A172 (cell line): Measurements from ENCODE around the gene ZSCAN5A. TPM values are rescaled to one million over a fixed set of nuclear protein-coding genes. Genes with fewer than 3 reads are reported as not detected.
A peak's percentile ranks its signal among the peaks of the same experiment; 100 is the strongest.
"Not testable (repeated sequence)": the region's sequence is repeated elsewhere in the genome, so short reads cannot be mapped to it uniquely, and the experiment has no call there.

Experiments used
- DNase-seq: peaks from one replicate; pipeline ENCODE4 v3.0.0-alpha.2; 2015; ENCODE audit warnings: low spot score
- total RNA-seq: library from RNA; depleted of rRNA; stranded (reverse); fragments of >200 nt; shearing (Covaris generic); gene quantifications from 2 replicates; pipeline ENCODE4 v1.2.3, GENCODE V29; 2014

ZSCAN5A gene
- total RNA-seq, 1 experiment from 2014 or later: 6.6 TPM

DNA sequence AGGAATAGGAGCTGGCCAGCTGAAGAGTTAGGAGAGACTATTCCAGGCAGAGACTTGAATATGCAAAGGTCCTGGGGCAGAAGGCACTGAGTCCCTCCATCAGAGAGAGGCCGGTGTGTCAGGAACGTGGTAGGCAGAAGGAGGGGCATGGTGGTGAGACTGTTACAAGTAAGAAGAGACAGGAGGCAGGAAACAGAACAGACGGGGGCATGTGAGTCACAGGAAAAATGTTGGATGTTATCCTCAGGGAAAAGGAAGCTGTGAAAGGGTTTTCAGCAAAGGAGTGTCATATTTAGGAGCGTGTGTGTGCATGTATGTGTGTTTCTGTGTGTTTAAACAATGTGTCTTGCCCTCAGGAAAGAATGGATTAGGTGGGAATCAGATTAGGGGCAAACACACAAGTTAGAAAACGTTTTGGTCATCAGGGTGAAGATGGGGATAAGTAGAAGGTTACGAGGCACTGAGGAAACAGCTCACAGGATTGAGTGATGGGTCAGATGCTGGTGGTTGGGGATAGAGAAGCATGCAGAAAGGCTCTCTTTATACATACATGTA, 41.0 kb downstream of the ZSCAN5A start:
- peak; percentile 66 for DNase-seq

DNA sequence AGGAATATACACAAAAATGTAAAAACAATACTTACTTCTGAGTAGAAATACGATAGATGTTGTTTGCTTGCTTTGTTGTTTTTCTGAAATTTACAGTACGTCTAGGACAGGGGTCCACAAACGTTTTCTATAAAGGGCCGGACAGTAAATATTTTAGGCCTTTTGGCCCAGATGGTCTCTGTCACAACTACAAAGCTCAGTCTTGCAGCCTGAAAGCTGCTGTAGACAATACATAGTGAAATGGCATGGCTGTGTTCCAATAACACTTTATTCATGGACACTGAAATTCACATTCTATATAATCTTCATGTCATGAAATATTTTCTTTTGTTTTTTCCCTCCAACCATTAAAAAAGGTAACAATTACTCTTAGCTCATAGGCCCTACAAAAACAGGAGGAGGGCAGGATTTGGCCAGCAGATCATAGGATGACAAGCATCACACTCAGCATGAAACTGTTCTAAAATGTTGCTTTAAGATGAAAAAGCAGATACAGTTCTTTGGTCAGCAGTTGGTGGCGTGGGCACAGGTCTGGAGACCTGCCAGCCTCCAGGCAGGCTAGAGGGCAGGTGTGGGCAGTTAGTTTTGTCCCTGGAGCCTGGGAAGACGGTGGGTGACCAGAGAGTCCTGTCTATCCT, 42.4 kb downstream of the ZSCAN5A start, which contains the start of gene EDDM13:
Gene EDDM13 (plus strand): TSS at position 588 of the 638 bp plus-strand sequence. CDS start 87 bp downstream, outside the sequence.
- no peak for DNase-seq

DNA sequence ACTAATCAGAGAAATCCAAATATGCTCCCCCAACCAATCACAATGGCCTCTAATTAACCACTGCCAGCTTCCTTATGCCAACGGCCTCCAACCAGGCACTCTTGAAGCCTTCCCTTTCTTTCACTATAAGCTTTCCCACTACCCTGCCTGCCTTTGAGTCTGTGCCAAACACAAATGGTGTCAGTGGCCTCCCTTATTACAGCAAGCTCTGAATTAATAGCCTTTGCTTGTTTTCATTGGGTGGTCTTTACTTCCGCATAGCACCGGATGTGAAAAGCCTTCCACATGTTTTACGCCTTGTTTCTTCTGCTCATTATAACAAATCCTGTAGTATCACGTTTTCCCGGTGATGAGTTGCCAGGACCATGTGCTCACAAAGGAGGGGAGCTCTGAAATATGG, 43.5 kb downstream of the ZSCAN5A start:
- DNase-seq: no peak

DNA sequence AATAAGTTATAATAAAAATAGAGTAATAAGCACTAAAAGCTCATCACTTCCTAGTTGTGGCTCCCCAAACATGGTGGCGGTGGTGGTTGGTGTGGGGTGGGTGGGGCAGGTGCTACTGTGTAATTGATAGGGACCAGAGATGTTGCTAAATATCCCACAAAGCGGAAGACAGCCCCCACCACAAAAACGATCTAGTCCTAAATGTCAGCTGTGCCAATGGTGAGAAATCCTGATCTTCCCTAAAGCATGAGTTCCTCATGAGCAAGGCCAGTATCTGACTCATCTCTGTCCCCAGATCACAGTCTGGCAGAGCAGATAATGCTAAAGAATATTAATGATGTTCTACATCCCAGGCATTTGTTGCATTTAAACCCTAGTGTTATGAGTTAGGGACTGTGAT, 44.0 kb downstream of the ZSCAN5A start:
- DNase-seq: no peak

DNA sequence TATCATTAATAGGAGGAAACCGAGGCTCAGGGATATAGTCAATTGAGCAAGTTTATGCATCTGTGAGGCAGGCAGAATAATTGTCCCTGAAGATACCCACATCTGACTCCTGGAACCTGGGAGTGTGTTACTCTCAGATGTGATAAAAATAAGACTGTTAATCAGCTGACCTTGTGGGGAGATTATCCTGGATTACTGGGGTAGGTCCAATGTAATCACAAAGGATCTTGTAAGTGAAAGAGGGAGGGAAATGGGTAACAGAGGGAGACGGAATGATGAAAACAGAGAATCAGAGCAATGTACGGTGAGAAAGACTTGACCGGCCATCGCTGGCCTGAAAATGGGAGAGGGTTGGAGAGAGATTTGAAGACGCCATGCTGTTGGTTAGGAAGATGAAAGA, 45.3 kb downstream of the ZSCAN5A start:
- DNase-seq: no peak

DNA sequence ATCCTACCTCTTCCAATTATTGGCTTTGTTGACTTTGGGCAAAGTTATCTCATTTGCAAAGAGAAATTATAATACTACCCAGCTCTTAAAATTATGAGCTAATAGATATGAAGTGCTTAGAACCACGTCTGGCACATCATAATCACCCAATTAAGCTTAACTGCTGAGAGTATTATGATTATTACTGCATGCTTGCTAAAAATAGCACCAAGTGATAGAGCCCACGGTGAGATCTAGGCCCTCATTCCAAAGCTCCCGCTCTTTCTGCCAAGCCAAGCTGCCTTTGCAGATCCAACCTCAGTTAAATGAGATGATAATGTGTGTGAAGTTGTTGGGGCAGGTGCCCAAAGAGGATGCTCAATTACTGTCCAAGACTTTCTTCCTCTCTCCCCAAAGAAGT, 48.6 kb downstream of the ZSCAN5A start:
- no peak for DNase-seq

DNA sequence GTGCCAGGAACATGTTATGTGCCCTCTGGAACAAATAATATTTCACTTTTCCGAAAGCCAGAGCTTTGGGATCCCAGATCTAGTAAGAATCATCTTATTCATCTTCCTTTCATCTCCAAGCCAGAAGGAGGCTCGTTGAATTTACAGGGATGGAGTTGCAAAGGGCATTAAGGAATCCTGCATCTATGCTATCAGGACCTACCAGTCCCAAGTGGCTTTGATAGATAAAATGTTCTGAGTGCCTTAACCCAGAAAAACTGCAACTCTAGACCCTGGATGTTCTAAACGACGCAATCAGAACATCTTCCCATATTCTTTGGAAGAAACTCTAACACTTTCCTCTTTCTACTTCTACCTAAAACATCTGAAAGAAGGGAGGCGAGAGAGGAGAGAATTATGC, 51.3 kb downstream of the ZSCAN5A start:
- DNase-seq: no peak

DNA sequence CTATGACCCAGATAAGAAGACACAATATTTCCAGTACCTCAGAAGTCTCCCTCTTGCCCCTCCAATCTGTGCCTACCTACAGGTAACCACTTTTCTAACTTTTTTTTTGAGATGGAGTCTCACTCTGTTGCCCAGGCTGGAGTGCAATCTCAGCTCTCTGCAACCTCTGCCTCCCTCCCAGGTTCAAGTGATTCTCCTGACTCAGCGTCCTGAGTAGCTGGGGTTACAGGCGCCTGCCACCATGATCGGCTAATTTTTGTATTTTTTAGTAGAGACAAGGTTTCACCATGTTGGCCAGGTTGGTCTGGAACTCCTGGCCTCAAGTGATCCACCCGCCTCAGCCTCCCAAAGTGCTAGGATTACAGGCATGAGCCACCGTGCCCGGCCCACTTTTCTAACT, 52.7 kb downstream of the ZSCAN5A start:
- DNase-seq: not testable (repeated sequence)

DNA sequence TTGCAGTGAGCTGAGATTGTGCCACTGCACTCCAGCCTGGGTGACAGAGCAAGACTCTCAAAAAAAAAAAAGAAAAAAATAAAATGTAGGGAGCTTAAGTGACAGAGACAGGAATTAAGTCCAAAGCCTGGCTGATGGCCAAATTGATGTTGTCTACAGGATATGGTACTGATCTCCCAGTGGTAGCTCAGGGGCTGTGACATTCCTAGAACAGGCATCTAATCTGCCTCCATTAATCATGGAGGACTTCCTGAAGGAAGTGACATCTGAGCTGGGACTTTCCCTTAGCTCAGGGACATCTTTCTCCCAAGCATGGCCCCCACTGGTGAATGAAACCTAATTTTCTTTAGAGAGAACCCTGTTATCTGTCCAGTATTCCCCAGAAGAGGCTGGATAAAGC, 53.5 kb downstream of the ZSCAN5A start:
- DNase-seq: peak; percentile 38

DNA sequence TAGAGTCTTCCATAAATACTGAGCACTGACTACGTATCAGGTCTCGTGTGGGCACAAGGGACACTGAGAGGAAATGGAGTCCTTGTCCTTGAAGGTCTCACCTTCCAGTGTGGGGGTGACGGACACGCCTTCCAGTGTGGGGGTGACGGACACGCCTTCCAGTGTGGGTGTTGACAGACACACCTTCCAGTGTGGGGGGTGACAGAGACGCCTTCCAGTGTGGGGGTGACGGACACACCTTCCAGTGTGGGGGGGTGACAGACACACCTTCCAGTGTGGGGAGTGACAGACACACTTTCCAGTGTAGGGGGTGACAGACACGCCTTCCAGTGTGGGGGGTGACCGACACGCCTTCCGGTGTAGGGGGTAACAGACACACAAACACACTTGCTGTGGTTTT, 56.4 kb downstream of the ZSCAN5A start:
- DNase-seq: no peak

DNA sequence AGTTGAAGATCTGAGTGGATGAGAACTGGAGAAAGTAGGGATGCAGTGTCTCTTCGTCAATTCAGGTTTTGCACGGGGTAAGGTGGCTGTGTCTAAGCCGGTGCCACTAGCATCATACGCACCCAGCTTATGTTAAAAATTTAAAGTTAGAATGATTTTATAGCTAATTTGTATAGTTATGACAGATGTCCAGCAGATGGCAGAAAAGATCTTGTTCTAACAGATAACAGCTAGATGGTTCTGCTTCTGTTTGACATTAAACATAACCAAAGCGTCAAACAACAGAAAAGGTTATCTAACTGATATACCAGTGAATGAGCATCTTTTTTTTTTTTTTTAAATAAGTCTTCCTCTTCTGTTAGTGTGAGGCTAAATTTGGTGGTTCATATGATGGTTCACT, 60.9 kb downstream of the ZSCAN5A start:
- DNase-seq: peak; percentile 76

DNA sequence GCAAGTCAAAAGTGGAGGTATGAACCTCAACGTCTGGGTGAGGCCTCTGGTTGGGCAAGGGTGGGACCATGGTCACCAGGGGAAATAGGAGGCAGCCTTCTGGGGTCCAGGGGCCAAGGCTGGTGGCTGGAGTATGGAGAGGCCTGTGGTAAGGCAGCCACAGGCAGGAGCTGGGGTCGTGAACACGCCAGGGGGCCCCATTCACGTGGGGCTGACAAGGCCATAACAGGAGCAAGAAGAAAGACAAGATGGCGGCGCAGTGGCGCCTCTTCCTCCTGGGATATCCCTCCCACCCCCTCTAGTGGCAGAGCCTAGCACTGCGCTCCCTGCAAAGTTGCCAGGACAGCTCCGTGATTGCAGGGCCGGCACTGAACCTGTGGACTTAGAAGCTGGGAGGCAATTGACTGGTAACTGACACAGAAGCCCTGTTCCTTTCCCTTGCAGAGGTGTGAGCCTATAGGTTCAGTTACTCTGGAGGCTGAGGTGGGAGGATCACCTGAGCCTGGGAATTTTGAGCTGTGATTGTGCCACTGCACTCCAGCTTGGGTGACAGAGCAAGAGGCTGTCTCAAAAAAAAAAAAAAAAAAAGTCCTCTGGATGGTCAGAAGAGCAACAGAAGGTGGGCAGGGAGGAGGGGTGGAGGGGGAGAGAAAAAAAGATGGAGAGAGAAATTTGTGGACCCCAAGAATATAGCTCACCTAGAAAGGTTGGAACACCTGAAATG, 61.8 kb downstream of the ZSCAN5A start:
- DNase-seq: peak; percentile 89

DNA sequence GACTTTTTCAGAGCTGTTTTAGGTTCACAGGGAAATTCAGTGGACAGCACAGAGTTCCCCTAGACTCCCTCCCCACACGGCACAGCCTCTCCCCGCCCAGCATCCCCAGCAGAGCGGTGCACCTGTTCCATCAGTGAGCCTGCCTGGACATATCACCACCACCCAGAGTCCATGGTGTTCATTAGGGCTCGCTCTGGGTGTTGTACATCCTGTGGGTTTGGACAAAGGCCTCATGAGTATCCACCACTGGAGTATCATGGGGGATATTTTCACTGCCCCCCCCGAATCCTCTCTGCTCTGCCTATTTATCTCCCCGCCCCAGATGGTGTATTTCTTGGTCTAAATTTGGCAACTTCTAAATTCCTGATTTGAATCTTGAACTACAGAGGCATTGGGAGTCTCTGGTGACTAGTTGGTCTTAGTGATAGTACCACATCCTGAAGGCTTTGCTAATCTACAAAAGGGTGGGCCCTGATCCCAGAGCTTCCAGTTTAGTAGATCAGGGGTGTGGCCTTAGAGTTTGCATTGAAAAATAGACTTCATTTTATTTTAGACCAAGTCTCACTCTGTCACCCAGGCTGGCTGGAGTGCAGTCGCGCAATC, 65.8 kb downstream of the ZSCAN5A start:
- DNase-seq: not testable (repeated sequence)

DNA sequence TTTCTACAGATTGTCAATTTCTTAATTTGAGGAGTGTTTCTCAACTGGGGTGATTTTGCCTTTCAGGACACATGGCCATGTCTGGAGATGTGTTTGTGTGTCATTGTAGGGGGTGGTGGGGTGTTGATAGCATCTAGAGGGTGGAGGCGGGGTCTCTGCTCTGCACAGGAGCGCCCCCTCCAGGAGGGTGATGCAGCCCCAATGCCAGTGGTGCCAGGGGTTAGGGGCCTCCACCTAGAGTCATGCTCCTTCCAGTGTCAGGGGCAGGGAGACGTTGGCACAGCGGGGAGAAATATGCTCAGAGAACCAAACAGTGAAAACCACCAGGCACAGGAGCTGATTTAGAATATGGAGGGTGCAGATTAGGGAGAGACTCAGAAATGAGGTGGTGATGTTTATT, 68.9 kb downstream of the ZSCAN5A start:
- DNase-seq: not testable (repeated sequence)

DNA sequence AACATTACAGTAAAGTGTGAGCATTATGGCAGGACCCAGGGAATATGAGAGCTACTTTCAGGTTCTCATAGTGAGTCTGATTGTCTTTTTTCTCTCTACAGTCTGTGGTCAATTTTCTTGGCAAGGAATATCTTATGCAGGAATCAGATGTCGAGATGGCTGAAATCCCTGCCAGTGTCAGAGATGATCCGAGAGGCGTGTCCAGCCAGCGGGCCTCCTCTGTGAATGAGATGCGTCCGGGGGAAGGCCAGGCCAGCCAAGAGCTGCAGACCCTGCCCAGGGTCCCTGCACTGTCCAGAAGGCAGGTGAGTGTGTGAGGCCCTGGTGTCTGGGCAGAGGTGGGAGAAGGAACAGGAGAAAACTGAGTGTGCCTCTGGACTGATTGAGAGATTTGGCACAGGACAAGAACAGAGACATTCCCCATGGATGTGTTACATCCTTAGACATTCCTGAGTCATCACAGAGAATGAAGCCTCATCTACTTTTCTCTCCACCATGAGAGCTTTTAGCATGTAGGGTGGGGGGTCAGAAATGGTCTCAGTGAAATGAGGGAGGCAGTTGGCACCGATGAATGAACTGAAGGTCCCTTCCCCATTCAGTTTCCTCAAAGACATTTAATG, 69.4 kb downstream of the ZSCAN5A start:
- DNase-seq: peak; percentile 19

DNA sequence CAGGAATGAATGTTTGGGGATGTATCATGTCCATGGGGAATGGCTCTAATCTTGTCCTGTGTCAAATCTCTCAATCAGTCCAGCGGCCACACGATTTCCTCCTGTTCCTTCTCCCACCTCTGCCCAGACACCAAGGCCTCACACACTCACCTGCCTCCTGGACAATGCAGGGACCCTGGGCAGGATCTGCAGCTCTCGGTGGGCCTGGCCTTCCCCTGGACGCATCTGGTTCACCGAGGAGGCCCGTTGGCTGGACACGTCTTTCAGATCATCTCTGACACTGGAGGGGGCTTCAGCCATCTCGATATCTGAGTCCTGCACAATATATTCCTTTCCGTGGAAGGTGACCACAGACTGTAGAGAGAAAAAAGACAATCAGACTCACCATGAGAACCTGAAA, 91.2 kb downstream of the ZSCAN5A start:
- DNase-seq: no peak

DNA sequence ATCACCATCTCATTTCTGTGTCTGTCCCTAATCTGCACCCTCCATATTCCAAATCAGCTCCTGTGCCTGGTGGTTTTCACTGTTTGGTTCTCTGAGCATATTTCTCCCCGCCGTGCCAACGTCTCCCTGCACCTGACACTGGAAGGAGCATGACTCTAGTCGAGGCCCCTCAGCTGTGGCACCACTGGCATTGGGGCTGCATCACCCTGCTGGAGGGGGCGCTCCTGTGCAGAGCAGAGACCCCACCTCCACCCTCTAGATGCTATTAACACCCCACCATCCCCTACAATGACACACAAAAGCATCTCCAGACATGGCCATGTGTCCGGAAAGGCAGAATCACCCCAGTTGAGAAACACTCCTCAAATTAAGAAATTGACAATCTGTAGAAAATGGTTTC, 91.7 kb downstream of the ZSCAN5A start:
- DNase-seq: no peak

DNA sequence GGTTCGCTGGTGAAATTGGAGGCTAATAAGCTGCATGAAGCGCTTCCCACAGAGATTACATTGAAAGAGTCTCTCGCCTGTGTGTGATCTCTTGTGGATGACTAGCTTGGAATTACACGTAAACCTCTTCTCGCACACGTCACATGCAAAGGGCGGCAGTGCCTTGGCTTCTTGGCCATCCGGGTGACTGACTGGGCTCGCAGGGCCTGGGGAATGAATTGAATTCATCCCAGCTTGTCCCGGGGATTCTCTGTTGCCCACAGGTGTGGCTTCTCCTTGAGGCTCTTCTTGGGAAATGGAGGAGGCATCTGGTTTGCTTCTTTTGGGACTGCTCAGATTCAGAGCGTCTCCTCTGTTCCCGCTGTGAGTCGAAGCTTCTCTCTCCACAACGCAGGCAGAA, 92.8 kb downstream of the ZSCAN5A start:
- no peak for DNase-seq

DNA sequence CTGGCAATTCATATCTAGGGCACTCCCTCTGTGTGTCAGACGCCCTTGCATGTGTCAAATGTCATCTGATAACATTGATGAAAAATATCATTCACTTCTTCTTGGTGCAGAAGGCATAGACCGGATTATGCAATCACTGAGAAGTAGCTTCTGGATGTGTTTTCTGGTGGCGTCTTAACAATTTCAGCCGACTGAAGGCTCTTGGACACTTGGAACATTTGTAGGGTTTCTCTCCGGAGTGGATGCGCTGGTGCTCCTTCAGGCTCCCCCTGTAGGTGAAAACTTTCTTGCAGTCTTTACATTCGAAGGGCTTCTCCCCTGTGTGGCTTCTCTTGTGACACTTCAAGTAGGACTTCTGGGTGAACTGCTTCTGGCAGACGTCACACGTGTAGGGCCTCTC, 93.2 kb downstream of the ZSCAN5A start:
- peak; percentile 24 for DNase-seq

DNA sequence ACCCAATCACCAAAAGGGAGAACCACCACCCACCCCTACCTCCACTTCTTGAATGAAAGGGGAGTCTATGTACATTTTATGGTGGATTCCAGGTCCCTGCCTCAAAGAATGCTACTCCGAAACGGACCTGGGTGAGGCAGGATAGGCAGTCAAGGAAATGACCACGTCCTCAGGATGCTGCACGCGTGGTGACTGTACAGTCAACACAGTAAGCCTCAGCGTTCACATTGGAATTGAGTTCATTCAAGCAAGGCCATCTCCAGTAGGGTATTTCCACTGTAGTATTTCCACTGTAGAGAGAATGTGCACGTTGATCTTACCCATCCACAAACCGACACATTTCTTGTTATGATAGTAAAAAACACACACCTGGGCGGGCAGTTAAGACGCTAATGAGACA, 95.7 kb downstream of the ZSCAN5A start:
- no peak for DNase-seq

DNA sequence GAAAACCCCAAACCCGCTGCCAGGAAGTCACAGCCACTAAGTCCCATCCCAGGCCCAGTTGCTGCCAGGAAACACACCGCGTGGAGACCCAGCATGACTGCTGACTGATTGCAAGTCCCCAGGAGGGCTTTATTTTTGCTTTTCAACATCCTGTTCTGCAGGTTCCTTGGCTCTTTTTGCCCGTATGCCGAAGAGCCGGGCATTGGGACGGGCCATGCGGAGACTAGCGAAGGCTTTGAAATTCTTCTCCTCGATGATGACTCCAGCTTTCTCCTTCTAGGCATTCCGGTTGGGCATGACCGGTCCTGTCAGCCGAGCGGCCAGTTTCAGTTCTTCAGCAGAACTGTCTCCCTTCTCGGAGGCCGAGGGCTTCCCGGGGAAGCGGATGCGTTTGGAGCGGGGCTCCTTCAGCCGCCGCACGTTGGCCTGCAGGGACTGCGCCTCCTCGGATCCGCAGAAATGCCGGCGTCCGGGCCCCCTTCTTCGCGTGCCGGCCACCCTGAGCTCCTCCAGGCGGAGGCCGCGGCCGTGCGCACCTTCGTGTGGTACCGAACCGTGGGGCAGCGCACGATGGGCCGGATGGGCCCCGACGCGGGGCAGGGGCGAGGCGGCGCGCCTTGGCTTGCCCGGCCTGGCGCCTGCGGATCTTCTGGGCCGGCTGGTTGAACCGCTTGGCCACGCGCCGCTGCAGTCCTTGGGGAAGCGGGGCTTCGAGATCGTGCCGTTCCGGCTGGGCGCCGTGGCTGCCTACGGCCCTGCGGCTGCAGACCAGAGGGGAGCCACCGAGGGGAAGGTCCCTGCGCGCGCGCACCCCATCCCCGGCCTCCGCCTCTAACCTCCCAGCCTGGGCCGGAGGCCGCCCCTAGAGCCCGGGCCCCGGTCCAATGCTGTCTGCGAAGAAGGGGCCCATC, 97.3 kb downstream of the ZSCAN5A start:
- DNase-seq: no peak
